Endothelial cell of umbilical vein (primary cell): Measurements from ENCODE around the gene NR5A2. TPM values are rescaled to one million over a fixed set of nuclear protein-coding genes. Genes with fewer than 3 reads are reported as not detected.

ENCODE experiments used
- BruUV-seq: library from RNA; stranded (reverse); fragments of 400-500 nt; replicated peaks from 2 replicates; lab custom pipeline; 2021; lab: Mats Ljungman, UMichigan
- CTCF ChIA-PET: fragments of 300-600, 350-600 bp; sonication (Branson Sonifier 250); formaldehyde crosslinking; loops from one replicate; lab custom pipeline; 2021; ENCODE audit warnings: antibody characterized with exemption, inconsistent platforms; lab: Charles Lee
- POLR2A ChIA-PET: fragments of 300-600, 350-600 bp; sonication (Branson Sonifier 250); formaldehyde crosslinking; loops from one replicate; lab custom pipeline; 2021; ENCODE audit warnings: antibody characterized with exemption, inconsistent platforms; lab: Charles Lee
- DNase-seq: peaks from one replicate; pipeline ENCODE4 v3.0.0-alpha.2; 2011; ENCODE audit warnings: low read depth, low spot score
- FAIRE-seq: peaks from 2 replicates; lab custom pipeline; 2011; peaks lifted over from hg19 to GRCh38; lab: Jason Lieb, UNC
- H2AFZ ChIP-seq: 2 replicates; pipeline ENCODE4 v1.6.0; 2012; ENCODE audit warnings: low read depth, low read length, control low read depth, inconsistent platforms
- H3K27ac ChIP-seq: 2 replicates; pipeline ENCODE4 v1.5.1; 2011; ENCODE audit warnings: low read depth, mild to moderate bottlenecking, control low read depth, low read length, moderate library complexity; ENCODE audit not compliant: insufficient read depth
- H3K27me3 ChIP-seq, 2 experiments: 2 replicates each; pipeline versions ENCODE4 v1.6.0 to v1.6.1; 2011; ENCODE audit warnings: low read length in 2 of 2, mixed read lengths in 1 of 2; ENCODE audit not compliant: control insufficient read depth in 2 of 2, insufficient read depth in 2 of 2
- H3K36me3 ChIP-seq, 2 experiments: 2 replicates in 1 of 2; 3 replicates in 1 of 2; pipeline ENCODE4 v1.5.1; 2011; ENCODE audit warnings: low read length in 2 of 2, mild to moderate bottlenecking in 1 of 2, moderate library complexity in 1 of 2; ENCODE audit not compliant: control insufficient read depth in 2 of 2, insufficient read depth in 2 of 2; ENCODE audit errors: extremely low read depth in 1 of 2
- H3K4me1 ChIP-seq: 3 replicates; pipeline ENCODE4 v1.5.1; 2011; ENCODE audit warnings: mild to moderate bottlenecking, low read length; ENCODE audit not compliant: control insufficient read depth, insufficient read depth; ENCODE audit errors: extremely low read depth
- H3K4me2 ChIP-seq: 2 replicates; pipeline ENCODE4 v1.6.1; 2011; ENCODE audit warnings: low read length, control low read depth, mixed read lengths; ENCODE audit not compliant: insufficient read depth
- H3K4me3 ChIP-seq, 3 experiments: fragments of 200-600 bp in 1 of 3; sonication (generic), shearing (Covaris generic) in 1 of 3; replicated peaks in 1 of 3; 2 replicates each; pipeline ENCODE4 v1.5.1; 2011 to 2016; ENCODE audit warnings: control low read depth in 3 of 3, low read length in 3 of 3, mild to moderate bottlenecking in 2 of 3, inconsistent platforms in 1 of 3, low read depth in 1 of 3, moderate library complexity in 1 of 3; ENCODE audit not compliant: insufficient read depth in 1 of 3
- H3K79me2 ChIP-seq: 2 replicates; pipeline ENCODE4 v1.6.0; 2012; ENCODE audit warnings: low read length, inconsistent platforms; ENCODE audit not compliant: control insufficient read depth, insufficient read depth
- H3K9ac ChIP-seq: replicated peaks from 2 replicates; pipeline ENCODE3; 2011; ENCODE audit warnings: low read length, control low read depth; ENCODE audit not compliant: insufficient read depth; ENCODE audit errors: extremely low read depth
- H3K9me1 ChIP-seq: replicated peaks from 3 replicates; pipeline ENCODE4 v1.6.0; 2011; ENCODE audit warnings: mild to moderate bottlenecking, low read length; ENCODE audit not compliant: control insufficient read depth, insufficient read depth; ENCODE audit errors: extremely low read depth
- H3K9me3 ChIP-seq: replicated peaks from 2 replicates; pipeline ENCODE4 v1.5.1; 2012; ENCODE audit warnings: low read length, inconsistent platforms; ENCODE audit not compliant: control insufficient read depth, insufficient read depth
- H4K20me1 ChIP-seq: replicated peaks from 2 replicates; pipeline ENCODE3; 2011; ENCODE audit warnings: mild to moderate bottlenecking, low read length; ENCODE audit not compliant: control insufficient read depth, insufficient read depth; ENCODE audit errors: extremely low read depth
- CTCF ChIP-seq, 2 donors: IDR thresholded peaks; 1 replicate in 1 of 2; 2 replicates in 1 of 2; pipeline ENCODE4 v1.5.1; 2011; ENCODE audit warnings: low read length in 2 of 2, mild to moderate bottlenecking in 2 of 2, moderate library complexity in 2 of 2, control low read depth in 1 of 2, inconsistent platforms in 1 of 2, low read depth in 1 of 2; ENCODE audit not compliant: insufficient read depth in 1 of 2; ENCODE audit errors: extremely low read depth in 1 of 2
- GATA2 ChIP-seq: IDR thresholded peaks from 2 replicates; pipeline ENCODE4 v1.7.0; 2011; ENCODE audit warnings: low read depth, mild to moderate bottlenecking, moderate library complexity, mixed read lengths, low read length; ENCODE audit not compliant: insufficient read length, insufficient read depth
- MAX ChIP-seq: IDR thresholded peaks from 2 replicates; pipeline ENCODE4 v1.6.1; 2011; ENCODE audit not compliant: insufficient read depth, insufficient read length
- POLR2A ChIP-seq: IDR thresholded peaks from 2 replicates; pipeline ENCODE4 v1.6.1; 2012; ENCODE audit warnings: low read depth, mild to moderate bottlenecking, control low read depth, low read length
- POLR2AphosphoS5 ChIP-seq: IDR thresholded peaks from 2 replicates; pipeline ENCODE4 v1.6.1; 2012; ENCODE audit warnings: low read depth, mild to moderate bottlenecking, control low read depth, low read length, moderate library complexity; ENCODE audit not compliant: insufficient read depth
- dilution Hi-C: fragments of 300-500 bp; cut with MboI; formaldehyde crosslinking; loops from one replicate; pipeline ENCODE4 v1.15.0; 2019; ENCODE audit warnings: low sequenced_read_pairs; ENCODE audit not compliant: extremely low pct_ligation_motif_present
- intact Hi-C: fragments of 100-400 bp; cut with micrococcal nuclease; formaldehyde crosslinking; loops from one replicate; pipeline ENCODE4 v1.10.0; 2022
- polyA plus RNA-seq, 4 experiments: library from polyadenylated mRNA; depleted of rRNA in 3 of 4; stranded (reverse) in 3 of 4; unstranded in 1 of 4; fragments of >200 nt; gene quantifications; 2 replicates each; pipeline versions ENCODE4 v1.2.1 to v1.2.3, GENCODE V29; 2011 to 2012; ENCODE audit warnings: missing spikeins in 1 of 4
- total RNA-seq: library from RNA; stranded (reverse); gene quantifications from 2 replicates; pipeline ENCODE4 v1.2.3, GENCODE V29; 2021

Gene NR5A2
- total and polyA plus RNA-seq, 2 donors (not counting 3 experiments of a cell fraction or from before 2014, with no cell fraction given): 3.4 to 12.1 TPM

- dilution Hi-C loops (no loop called here), intact Hi-C loops (no loop called here)
- Histone ChIP-seq H3K4me2 (no peak overlapping the region), H3K9me1 (no peaks in the 10 kb centered on the region), H3K27me3 (no peaks in the 10 kb centered on the region), H3K4me3 (no peak overlapping the region), H4K20me1 (no peaks in the 10 kb centered on the region), H3K79me2 (no peaks in the 10 kb centered on the region), H3K4me1 (peaks cover 26% of the 10 kb centered on the region), H3K9ac (no peak overlapping the region), H3K27ac (peak overlapping the region; percentile 80), H3K36me3 (no peaks in the 10 kb centered on the region), H3K9me3 (no peaks in the 10 kb centered on the region), H2AFZ (no peak overlapping the region)
- POLR2A ChIA-PET: no interaction called here
- no TSS peak for BruUV-seq
- CTCF ChIA-PET: no interaction called here
- TF ChIP-seq GATA2 (no peak), CTCF (IDR thresholded peaks at IDR 0.05; ENCODE audit: extremely low read depth in 1 of 2, insufficient read depth in 1 of 2, low read depth in 1 of 2, low read length in 2 of 2) (no peak), MAX (no peak), POLR2A (no peak), POLR2AphosphoS5 (no peak)
- FAIRE-seq: peak; percentile 44
- peak; percentile 66 for DNase-seq
These were observed 150.8 kb downstream of the NR5A2 start for GRCh38 chr1:200178340-200178739.
